Activated CD4-positive, alpha-beta T cell treated with anti-CD3 and anti-CD28 coated beads, Interleukin-2, amount 10 ng/mL, durations not matched to agents 24 days and 14 days (primary cell): Measurements from ENCODE around the gene PAPPA. TPM values are rescaled to one million over a fixed set of nuclear protein-coding genes. Genes with fewer than 3 reads are reported as not detected.

Experiments
- DNase-seq: peaks from one replicate; pipeline ENCODE4 v3.0.0; 2022
- H3K27ac Mint-ChIP-seq: one replicate; pipeline ENCODE4 v1.8.0; 2022; ENCODE audit warnings: mild to moderate bottlenecking, mixed read lengths
- H3K27me3 Mint-ChIP-seq: one replicate; pipeline ENCODE4 v1.8.0; 2022; ENCODE audit warnings: mixed read lengths
- H3K36me3 Mint-ChIP-seq: one replicate; pipeline ENCODE4 v1.8.0; 2022; ENCODE audit warnings: low read depth, mild to moderate bottlenecking, mixed read lengths
- H3K4me1 Mint-ChIP-seq: one replicate; pipeline ENCODE4 v1.8.0; 2021; ENCODE audit warnings: mixed read lengths
- H3K4me3 Mint-ChIP-seq: one replicate; pipeline ENCODE4 v1.8.0; 2022; ENCODE audit warnings: mild to moderate bottlenecking, moderate library complexity, mixed read lengths
- H3K9me3 Mint-ChIP-seq: one replicate; pipeline ENCODE4 v1.8.0; 2021; ENCODE audit warnings: mixed read lengths
- intact Hi-C: fragments of 100-400 bp; cut with micrococcal nuclease; formaldehyde crosslinking; loops from one replicate; pipeline ENCODE4 v1.15.1; 2023
- total RNA-seq: library from RNA; stranded (reverse); gene quantifications from 2 replicates; pipeline ENCODE4 v1.2.3, GENCODE V29; 2022

Gene PAPPA
- total RNA-seq, 1 donor from 2014 or later, result not detected

GRCh38 chr9:116387934-116388698 is 234.5 kb downstream of the PAPPA start:
- no peaks in the 10 kb centered on the region for H3K4me1 Mint-ChIP-seq
- H3K27me3 Mint-ChIP-seq, result no peaks in the 10 kb centered on the region
- H3K4me3 Mint-ChIP-seq, result no peak overlapping the region
- H3K27ac Mint-ChIP-seq, result no peak overlapping the region
- intact Hi-C loops, result no loop called here
- peaks cover 4% of the 10 kb centered on the region for H3K9me3 Mint-ChIP-seq
- no peaks in the 10 kb centered on the region for H3K36me3 Mint-ChIP-seq
- no peak for DNase-seq

- no peaks in the 10 kb centered on the region for H3K36me3 Mint-ChIP-seq
- H3K27ac Mint-ChIP-seq, result no peak overlapping the region
- no peak for DNase-seq
- peaks cover 4% of the 10 kb centered on the region for H3K9me3 Mint-ChIP-seq
- H3K27me3 Mint-ChIP-seq, result no peaks in the 10 kb centered on the region
- H3K4me3 Mint-ChIP-seq, result no peak overlapping the region
- no peaks in the 10 kb centered on the region for H3K4me1 Mint-ChIP-seq
- intact Hi-C loops, result no loop called here
Measured at GRCh38 chr9:116389541-116390302, 236.1 kb downstream of the PAPPA start.

GRCh38 chr9:116390303-116391228 is 237.0 kb downstream of the PAPPA start:
- DNase-seq, result no peak
- Mint-ChIP-seq H3K27ac (no peak overlapping the region), H3K4me1 (no peaks in the 10 kb centered on the region), H3K4me3 (no peak overlapping the region), H3K36me3 (no peaks in the 10 kb centered on the region), H3K27me3 (no peaks in the 10 kb centered on the region), H3K9me3 (peaks cover 4% of the 10 kb centered on the region)
- intact Hi-C loops, result no loop called here

GRCh38 chr9:116391306-116391900 is 237.8 kb downstream of the PAPPA start:
- Mint-ChIP-seq H3K9me3 (peaks cover 4% of the 10 kb centered on the region), H3K27me3 (no peaks in the 10 kb centered on the region), H3K4me3 (no peak overlapping the region), H3K27ac (no peak overlapping the region), H3K4me1 (no peaks in the 10 kb centered on the region), H3K36me3 (no peaks in the 10 kb centered on the region)
- intact Hi-C loops, result no loop called here
- DNase-seq, result no peak

GRCh38 chr9:116393198-116393597 is 239.6 kb downstream of the PAPPA start:
- Mint-ChIP-seq H3K4me1 (no peaks in the 10 kb centered on the region), H3K27me3 (no peaks in the 10 kb centered on the region), H3K4me3 (no peak overlapping the region), H3K9me3 (peaks cover 4% of the 10 kb centered on the region), H3K27ac (no peak overlapping the region), H3K36me3 (no peaks in the 10 kb centered on the region)
- no peak for DNase-seq
- intact Hi-C loops, result no loop called here

- H3K27me3 Mint-ChIP-seq, result no peaks in the 10 kb centered on the region
- peaks cover 4% of the 10 kb centered on the region for H3K9me3 Mint-ChIP-seq
- no peak overlapping the region for H3K4me3 Mint-ChIP-seq
- no peaks in the 10 kb centered on the region for H3K36me3 Mint-ChIP-seq
- H3K27ac Mint-ChIP-seq, result no peak overlapping the region
- no peak for DNase-seq
- H3K4me1 Mint-ChIP-seq, result no peaks in the 10 kb centered on the region
- intact Hi-C loops, result no loop called here
Measured at GRCh38 chr9:116394070-116394469, 240.5 kb downstream of the PAPPA start.

GRCh38 chr9:116394894-116395698 is 241.5 kb downstream of the PAPPA start:
- Mint-ChIP-seq H3K27ac (no peak overlapping the region), H3K4me1 (no peaks in the 10 kb centered on the region), H3K36me3 (no peaks in the 10 kb centered on the region), H3K9me3 (no peaks in the 10 kb centered on the region), H3K27me3 (no peaks in the 10 kb centered on the region), H3K4me3 (no peak overlapping the region)
- intact Hi-C loops, result no loop called here
- no peak for DNase-seq

GRCh38 chr9:116395699-116396037 is 242.1 kb downstream of the PAPPA start:
- Mint-ChIP-seq H3K4me3 (no peak overlapping the region), H3K9me3 (no peaks in the 10 kb centered on the region), H3K4me1 (no peaks in the 10 kb centered on the region), H3K27me3 (no peaks in the 10 kb centered on the region), H3K36me3 (no peaks in the 10 kb centered on the region), H3K27ac (no peak overlapping the region)
- no peak for DNase-seq
- intact Hi-C loops, result no loop called here

GRCh38 chr9:116403171-116403570 is 249.6 kb downstream of the PAPPA start:
- no peaks in the 10 kb centered on the region for H3K4me1 Mint-ChIP-seq
- no peaks in the 10 kb centered on the region for H3K36me3 Mint-ChIP-seq
- H3K27me3 Mint-ChIP-seq, result no peaks in the 10 kb centered on the region
- H3K9me3 Mint-ChIP-seq, result no peaks in the 10 kb centered on the region
- no peak overlapping the region for H3K4me3 Mint-ChIP-seq
- intact Hi-C loops, result no loop called here
- no peak for DNase-seq
- H3K27ac Mint-ChIP-seq, result no peak overlapping the region

- Mint-ChIP-seq H3K4me3 (no peak overlapping the region), H3K27me3 (no peaks in the 10 kb centered on the region), H3K36me3 (no peaks in the 10 kb centered on the region), H3K4me1 (no peaks in the 10 kb centered on the region), H3K27ac (no peak overlapping the region), H3K9me3 (no peaks in the 10 kb centered on the region)
- intact Hi-C loops, result no loop called here
- DNase-seq, result no peak
Measured at GRCh38 chr9:116404228-116404627, 250.6 kb downstream of the PAPPA start.

GRCh38 chr9:116405321-116405720 is 251.7 kb downstream of the PAPPA start:
- H3K27ac Mint-ChIP-seq, result no peak overlapping the region
- H3K27me3 Mint-ChIP-seq, result no peaks in the 10 kb centered on the region
- no peak overlapping the region for H3K4me3 Mint-ChIP-seq
- no peaks in the 10 kb centered on the region for H3K9me3 Mint-ChIP-seq
- DNase-seq, result no peak
- intact Hi-C loops, result no loop called here
- no peaks in the 10 kb centered on the region for H3K4me1 Mint-ChIP-seq
- no peaks in the 10 kb centered on the region for H3K36me3 Mint-ChIP-seq

GRCh38 chr9:116406469-116406868 is 252.9 kb downstream of the PAPPA start:
- no peak overlapping the region for H3K4me3 Mint-ChIP-seq
- intact Hi-C loops, result no loop called here

GRCh38 chr9:116409129-116409528 is 255.5 kb downstream of the PAPPA start:
- Mint-ChIP-seq H3K4me3 (no peak overlapping the region), H3K27ac (no peak overlapping the region), H3K9me3 (no peaks in the 10 kb centered on the region), H3K36me3 (no peaks in the 10 kb centered on the region), H3K27me3 (no peaks in the 10 kb centered on the region), H3K4me1 (no peaks in the 10 kb centered on the region)
- DNase-seq, result no peak
- intact Hi-C loops, result no loop called here

More at GRCh38 chr9:116406469-116406868, 252.9 kb downstream of the PAPPA start:
- Mint-ChIP-seq H3K4me1 (no peaks in the 10 kb centered on the region), H3K27me3 (no peaks in the 10 kb centered on the region), H3K36me3 (no peaks in the 10 kb centered on the region), H3K9me3 (no peaks in the 10 kb centered on the region), H3K27ac (no peak overlapping the region)
- no peak for DNase-seq
